T1000 (cell line): Measurements from ENCODE around the gene LRP1B.

Experiments
- DNase-seq: peaks from one replicate; lab custom pipeline; 2025; ENCODE audit warnings: mixed read lengths; lab: John Stamatoyannopoulos, UW

Gene LRP1B

GRCh38 chr2:141586985-141587384 is 543.8 kb downstream of the LRP1B start:
- no peak for DNase-seq

- no peak for DNase-seq
Observed at GRCh38 chr2:141582213-141582612, 548.6 kb downstream of the LRP1B start.

GRCh38 chr2:141579071-141579470 is 551.7 kb downstream of the LRP1B start:
- DNase-seq = no peak

DNA sequence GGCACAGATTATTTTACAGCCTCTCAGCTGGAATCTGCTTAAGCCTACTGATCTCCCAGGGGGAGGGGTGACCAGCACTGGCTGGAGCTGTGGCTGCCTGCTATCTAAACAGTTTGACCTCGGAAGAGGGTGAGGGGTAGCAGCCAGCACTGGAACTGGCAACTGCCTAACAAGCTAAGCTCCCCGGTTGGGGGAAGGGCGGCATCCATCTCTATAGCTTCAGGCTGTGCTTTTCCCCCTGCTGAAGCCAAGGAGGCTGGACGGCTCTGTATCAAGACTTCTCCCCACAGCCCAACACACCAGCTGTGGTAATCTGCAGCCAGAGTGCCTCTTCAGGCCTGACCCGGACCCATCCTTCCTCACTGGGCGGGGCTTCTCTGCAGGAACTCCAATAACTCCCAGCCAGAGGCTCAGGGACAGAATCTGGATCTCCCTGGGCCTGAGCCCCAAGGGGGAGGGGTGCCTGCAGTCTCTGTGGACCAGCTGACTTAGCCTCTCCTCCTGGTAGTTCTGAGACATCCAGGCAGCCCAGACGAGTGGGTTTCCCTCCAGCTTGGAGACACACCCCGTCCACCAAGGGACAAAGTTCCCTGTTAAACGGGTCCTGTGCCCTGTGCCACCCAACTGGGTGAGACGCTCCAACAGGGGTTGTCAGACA is 560.2 kb downstream of the LRP1B start:
- DNase-seq = no peak

DNA sequence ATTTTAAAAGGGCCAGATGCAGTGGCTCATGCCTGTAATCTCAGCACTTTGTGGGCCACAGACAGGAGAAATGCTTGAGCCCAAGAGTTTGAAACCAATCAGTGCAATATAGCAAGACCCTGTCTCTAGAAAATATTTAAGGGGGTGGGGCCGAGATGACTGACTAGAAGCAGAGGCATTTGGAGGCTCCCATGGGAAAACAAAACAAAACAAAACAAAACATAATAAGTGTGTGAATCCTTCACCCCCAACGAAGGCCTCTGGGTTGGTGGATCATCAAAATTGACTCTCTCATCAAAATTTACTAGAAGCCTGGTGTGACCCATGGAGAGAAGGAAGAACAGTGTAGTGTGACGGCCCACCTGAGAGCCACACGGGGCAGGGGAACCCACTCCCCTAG is 560.9 kb downstream of the LRP1B start:
- DNase-seq = no peak

GRCh38 chr2:141565597-141565996 is 565.2 kb downstream of the LRP1B start:
- no peak for DNase-seq

GRCh38 chr2:141560723-141561122 is 570.1 kb downstream of the LRP1B start:
- DNase-seq = no peak

DNA sequence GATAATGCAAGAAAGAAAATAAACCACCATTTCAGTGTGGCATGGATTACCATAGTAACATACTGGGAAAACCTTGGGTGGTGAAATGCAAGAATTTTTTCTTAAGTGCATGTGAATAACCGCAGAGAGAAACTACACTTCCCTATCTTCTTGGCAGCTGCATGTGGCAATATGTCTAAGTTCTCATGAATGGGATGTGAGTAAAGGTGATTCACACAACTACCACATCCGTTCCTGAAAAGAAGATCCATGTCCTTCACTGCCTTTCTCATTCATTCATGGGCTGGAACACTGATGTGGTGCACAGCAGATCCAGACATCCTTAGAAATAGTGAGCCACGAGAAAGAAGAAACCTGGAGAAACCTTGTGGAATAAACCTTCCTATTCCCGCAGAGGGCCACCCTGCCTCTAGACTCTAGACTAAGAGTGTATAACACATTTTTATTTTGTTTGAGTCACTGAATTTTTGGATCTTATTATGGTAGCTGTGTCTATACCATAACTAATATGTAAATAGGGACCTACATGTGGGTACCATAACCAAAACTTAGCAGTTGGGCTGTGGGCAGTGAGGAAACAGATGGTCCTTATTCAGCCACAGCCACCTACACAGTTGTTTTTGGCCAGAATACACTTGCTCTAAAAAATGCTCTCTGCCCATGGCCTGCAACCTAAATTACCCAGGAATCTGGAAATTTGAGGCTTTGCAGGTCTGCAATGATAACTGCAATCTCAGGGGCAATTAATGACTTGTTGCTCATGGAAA is 573.3 kb downstream of the LRP1B start:
- DNase-seq = peak; percentile 3

- no peak for DNase-seq
Observed at GRCh38 chr2:141555876-141556470, 574.8 kb downstream of the LRP1B start.

GRCh38 chr2:141554810-141555209 is 576.0 kb downstream of the LRP1B start:
- no peak for DNase-seq

GRCh38 chr2:141534666-141535362 is 596.0 kb downstream of the LRP1B start:
- DNase-seq = no peak

DNA sequence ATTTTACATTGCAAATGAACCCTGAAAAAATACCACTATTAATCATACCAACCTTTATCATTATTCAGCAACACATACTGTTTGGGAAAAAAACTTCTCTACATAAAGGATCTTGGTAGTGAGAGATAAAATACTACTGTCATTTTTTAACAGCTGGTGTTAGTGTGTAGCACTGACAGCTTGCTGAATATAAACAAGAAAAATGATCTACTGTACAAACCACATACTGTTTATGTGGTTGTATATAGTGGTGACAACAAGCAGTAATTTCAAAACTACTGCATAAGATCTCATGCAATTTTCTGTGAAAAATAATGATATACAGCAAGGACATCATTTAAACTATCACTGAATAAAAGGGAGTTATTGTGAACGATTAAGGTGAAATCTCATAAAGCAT is 601.2 kb downstream of the LRP1B start:
- DNase-seq = no peak

- DNase-seq = no peak
Observed at GRCh38 chr2:141528990-141529389, 601.8 kb downstream of the LRP1B start.

DNA sequence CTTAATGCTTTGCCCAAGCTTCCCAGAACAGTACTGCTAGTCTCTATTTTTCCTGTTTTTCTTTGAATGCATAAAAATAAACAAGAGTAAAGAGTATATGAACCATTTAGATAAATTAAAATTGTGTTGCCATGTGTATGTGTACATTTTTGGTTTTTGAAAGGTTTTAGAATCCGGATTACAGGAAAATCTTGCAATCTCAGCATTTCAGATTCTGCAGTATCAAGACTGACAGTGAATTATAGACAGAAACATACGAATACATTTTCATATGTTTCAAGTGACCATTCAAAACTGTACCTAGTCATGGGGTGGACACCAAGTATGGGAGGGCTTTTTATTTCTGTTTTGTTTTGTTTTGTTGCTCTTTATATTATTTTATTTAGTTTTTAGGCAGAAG is 604.1 kb downstream of the LRP1B start:
- DNase-seq = no peak

DNA sequence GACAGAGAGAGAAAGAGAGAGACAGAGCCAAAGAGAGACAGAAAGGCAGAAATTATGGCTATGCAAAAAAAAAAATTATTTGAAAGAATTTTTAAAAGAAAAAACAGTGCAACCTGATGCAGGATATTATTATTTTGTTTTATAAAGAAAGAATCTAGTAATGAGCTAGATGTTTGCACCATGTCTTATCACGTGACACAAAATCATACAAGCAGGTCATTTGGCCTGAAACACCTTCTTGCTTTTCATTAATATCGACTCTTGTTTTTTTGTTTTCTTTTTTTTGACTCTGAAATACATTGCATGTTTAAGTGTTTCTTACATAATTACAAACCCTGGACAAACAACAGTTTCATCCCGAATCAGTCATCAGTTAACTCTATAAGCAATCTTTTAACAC is 606.0 kb downstream of the LRP1B start:
- DNase-seq = no peak

DNA sequence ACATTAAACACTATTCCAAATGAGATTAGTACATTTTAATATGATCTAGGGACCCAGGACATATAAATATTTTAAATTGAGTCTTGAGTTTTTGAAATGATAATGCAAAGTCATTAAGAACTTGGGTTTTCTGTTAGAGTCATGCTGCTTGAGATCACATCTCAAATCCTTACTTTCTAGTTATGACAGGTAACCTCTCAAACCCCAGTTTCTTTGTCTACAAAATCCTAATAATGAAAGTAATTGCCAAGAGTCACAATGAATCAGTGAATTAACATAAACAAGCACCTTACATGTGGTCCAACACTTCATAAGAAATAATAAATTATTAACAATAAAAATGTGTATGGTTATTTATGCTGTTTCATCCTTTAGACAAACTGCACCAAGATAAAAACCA is 607.6 kb downstream of the LRP1B start:
- no peak for DNase-seq

- DNase-seq = no peak
Observed at GRCh38 chr2:141522702-141523101, 608.1 kb downstream of the LRP1B start.

DNA sequence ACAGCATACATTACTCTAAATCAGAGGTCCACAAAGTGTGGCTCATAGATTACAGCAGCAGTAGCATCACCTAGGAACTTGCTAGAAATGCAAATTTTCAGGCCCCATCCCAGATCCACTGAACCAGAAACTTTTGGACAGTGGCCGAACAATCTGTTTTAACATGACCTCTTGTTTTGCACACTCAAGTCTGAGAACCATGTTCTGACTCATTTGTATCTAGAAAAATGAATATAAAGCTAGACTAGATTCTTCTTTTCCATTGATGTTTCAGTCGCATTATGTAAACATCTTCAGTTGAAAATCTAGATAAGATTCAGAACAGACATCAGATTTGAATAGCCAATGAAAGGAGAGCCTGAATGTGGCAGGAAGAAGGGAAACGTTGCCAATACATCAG is 608.8 kb downstream of the LRP1B start:
- DNase-seq = no peak

- DNase-seq = no peak
Observed at GRCh38 chr2:141519906-141520305, 610.9 kb downstream of the LRP1B start.

GRCh38 chr2:141517852-141518421 is 612.9 kb downstream of the LRP1B start:
- no peak for DNase-seq

GRCh38 chr2:141517180-141517851 is 613.5 kb downstream of the LRP1B start:
- DNase-seq = no peak

DNA sequence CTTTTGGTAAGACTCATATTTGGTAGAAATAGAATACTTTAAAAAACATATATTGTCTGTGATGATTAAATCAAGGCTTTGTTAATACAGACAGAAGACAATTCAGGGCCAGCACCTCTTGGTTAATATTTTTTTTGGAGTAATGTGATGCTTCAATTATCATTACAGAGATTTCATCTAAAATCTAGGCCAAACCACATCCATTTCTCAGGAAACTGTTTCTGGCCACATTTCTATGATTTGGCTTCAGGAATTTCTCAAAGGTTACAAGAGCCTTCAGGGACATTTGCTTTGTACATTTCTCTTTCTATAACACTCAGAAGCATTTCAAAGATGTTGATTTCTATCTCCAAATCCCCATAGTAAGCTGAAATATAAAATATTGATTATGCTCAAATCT is 614.9 kb downstream of the LRP1B start:
- DNase-seq = no peak
